ENCODE data around the gene ATP9B. TPM values are rescaled to one million over a fixed set of nuclear protein-coding genes. Genes with fewer than 3 reads are reported as not detected.

Gene ATP9B
- total and polyA plus RNA-seq, 7 donors, result 6.5 to 66.5 (median 28.1) TPM

DNA sequence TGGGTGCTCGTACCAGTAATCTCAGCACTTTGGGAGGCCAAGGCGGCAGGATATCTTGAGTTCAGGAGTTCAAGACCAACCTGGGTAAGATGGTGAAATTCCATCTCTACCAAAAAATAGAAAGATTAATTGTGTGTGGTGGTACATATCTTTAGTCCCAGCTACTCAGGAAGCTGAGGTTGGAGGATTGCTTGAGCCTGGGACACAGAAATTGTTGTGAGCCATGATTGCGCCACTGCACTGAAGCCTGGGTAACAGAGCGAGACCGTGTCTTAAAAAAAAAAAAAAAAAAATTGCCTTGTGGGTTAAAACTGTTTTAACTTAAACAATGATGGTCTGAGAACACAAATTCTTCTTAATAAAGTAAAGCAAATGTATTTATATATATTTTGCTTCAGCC, 49.6 kb downstream of the ATP9B start:
- intact Hi-C loops (cut with DNase I), result no loop called here
- H3K4me1 ChIP-seq, result no peaks in the 10 kb centered on the region
- no peak for DNase-seq
- no peaks in the 10 kb centered on the region for H3K27me3 ChIP-seq
- no peak for TF ChIP-seq EP300 (IDR thresholded peaks at IDR 0.05)
- no peak for TF ChIP-seq POLR2A (IDR thresholded peaks at IDR 0.05)
- TF ChIP-seq POLR2AphosphoS5 (IDR thresholded peaks at IDR 0.05), result no peak
- TF ChIP-seq, protein P1, sequence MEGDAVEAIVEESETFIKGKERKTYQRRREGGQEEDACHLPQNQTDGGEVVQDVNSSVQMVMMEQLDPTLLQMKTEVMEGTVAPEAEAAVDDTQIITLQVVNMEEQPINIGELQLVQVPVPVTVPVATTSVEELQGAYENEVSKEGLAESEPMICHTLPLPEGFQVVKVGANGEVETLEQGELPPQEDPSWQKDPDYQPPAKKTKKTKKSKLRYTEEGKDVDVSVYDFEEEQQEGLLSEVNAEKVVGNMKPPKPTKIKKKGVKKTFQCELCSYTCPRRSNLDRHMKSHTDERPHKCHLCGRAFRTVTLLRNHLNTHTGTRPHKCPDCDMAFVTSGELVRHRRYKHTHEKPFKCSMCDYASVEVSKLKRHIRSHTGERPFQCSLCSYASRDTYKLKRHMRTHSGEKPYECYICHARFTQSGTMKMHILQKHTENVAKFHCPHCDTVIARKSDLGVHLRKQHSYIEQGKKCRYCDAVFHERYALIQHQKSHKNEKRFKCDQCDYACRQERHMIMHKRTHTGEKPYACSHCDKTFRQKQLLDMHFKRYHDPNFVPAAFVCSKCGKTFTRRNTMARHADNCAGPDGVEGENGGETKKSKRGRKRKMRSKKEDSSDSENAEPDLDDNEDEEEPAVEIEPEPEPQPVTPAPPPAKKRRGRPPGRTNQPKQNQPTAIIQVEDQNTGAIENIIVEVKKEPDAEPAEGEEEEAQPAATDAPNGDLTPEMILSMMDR (IDR thresholded peaks at IDR 0.05), result no peak
- WGBS, 2 donors, result 96 to 99% methylated on average over 5 of the region's 5 CpGs
- H3K4me3 ChIP-seq, result no peak overlapping the region
- no peak overlapping the region for H3K27ac ChIP-seq
- H3K9me3 ChIP-seq, result no peaks in the 10 kb centered on the region
- peaks cover 0 to 14% (median 5%) of the 10 kb centered on the region in 4 donors for H3K36me3 ChIP-seq

DNA sequence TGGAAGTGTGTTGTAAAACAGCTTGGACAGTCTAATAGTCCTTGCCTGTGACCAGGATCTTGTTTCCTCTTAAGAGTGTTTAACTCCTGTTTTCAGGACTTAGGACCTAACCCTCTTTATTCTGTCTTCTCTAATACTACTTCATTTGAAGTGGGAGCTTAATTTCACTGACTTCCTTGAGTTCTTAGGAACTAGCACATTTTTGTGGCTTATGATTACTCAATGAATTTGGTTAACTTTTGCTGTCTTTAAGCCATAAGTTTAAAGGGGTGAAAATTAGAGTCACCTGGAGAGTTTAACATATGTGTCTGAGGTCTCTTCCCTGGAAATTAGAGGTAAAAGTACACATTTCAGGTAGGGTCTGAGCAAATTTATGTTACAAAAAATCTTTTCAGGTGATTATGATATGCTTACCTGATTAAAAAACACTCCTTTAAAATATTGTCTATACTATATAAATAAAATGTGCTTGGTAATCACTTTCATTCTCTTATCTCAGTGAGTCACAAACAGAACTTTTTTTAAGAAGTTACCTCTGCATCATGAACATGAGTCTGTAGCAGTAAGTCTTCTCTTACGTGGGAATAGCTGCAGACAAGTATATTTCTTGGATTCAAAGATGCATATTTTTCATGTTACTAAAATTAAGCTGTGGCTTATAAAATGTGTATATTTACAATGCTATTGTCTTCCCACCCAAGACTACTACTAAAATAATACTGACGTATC, 52.7 kb downstream of the ATP9B start:
- 94 to 97% methylated on average over 2 of the region's 2 CpGs for WGBS, 2 donors
- Histone ChIP-seq H3K27ac (no peak overlapping the region), H3K4me1 (no peaks in the 10 kb centered on the region), H3K4me3 (no peak overlapping the region), H3K9me3 (no peaks in the 10 kb centered on the region), H3K27me3 (no peaks in the 10 kb centered on the region), H3K36me3 (peaks cover 0 to 11% (median 3%) of the 10 kb centered on the region in 4 donors)
- intact Hi-C loops (cut with DNase I), result no loop called here
- TF ChIP-seq EP300 (IDR thresholded peaks at IDR 0.05) (no peak), POLR2AphosphoS5 (IDR thresholded peaks at IDR 0.05) (no peak), POLR2A (IDR thresholded peaks at IDR 0.05) (no peak)
- TF ChIP-seq, protein P1 (IDR thresholded peaks at IDR 0.05), result no peak
- no peak for DNase-seq

DNA sequence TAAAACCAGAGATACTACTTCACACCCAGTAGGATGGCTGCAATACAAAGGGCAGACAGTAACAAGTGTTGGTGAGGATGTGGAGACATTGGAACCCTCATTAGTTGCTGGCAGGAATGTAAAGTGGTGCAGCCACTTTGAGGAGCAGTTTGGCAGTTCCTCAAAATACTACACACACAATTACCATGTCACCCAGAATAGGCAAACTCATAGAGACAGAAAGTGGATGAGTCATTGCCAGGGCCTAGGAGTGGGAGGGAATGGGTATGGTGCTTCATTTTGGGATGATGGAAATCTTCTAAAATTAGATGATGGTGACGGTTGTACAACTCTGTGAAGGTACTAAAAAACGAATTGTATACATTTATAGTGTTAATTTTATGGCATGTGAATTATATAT, 54.8 kb downstream of the ATP9B start:
- Histone ChIP-seq H3K27me3 (no peaks in the 10 kb centered on the region), H3K4me3 (no peak overlapping the region), H3K27ac (no peak overlapping the region), H3K9me3 (no peaks in the 10 kb centered on the region), H3K4me1 (no peaks in the 10 kb centered on the region), H3K36me3 (peaks cover 0 to 19% (median 6%) of the 10 kb centered on the region in 4 donors)
- no peak for DNase-seq
- TF ChIP-seq EP300 (IDR thresholded peaks at IDR 0.05), result no peak
- TF ChIP-seq POLR2A (IDR thresholded peaks at IDR 0.05), result no peak
- no peak for TF ChIP-seq POLR2AphosphoS5 (IDR thresholded peaks at IDR 0.05)
- TF ChIP-seq, protein P1 (IDR thresholded peaks at IDR 0.05), result no peak
- 53 to 60% methylated on average over 2 of the region's 2 CpGs for WGBS, 2 donors
- intact Hi-C loops (cut with DNase I), result no loop called here

DNA sequence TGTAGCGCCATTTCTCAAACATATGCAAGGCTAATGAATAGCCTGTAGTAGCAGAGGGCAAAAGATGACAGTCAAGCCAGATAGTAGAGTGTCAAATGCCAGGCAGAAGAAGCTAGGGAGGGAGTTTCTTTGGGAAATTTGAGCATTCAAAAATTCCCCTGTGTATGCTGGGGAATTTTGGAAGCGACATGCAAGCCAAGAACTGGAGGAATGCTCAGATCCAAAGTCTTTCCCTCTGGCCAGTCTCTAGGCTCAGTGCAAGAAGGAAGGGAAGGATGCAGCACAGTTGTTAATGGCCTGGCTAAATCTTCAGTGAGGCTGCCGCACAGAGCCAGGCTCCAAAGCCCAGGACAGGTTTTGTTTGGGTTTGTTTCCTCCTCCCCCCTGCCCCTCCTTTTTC, 59.9 kb downstream of the ATP9B start:
- TF ChIP-seq, protein P1 (IDR thresholded peaks at IDR 0.05), result no peak
- no peak for TF ChIP-seq POLR2AphosphoS5 (IDR thresholded peaks at IDR 0.05)
- no peak for TF ChIP-seq EP300 (IDR thresholded peaks at IDR 0.05)
- no peak for TF ChIP-seq POLR2A (IDR thresholded peaks at IDR 0.05)
- intact Hi-C loops (cut with DNase I), result no loop called here
- DNase-seq, result no peak
- Histone ChIP-seq H3K4me3 (no peak overlapping the region), H3K9me3 (no peaks in the 10 kb centered on the region), H3K27me3 (no peaks in the 10 kb centered on the region), H3K36me3 (peaks cover 0 to 22% (median 6%) of the 10 kb centered on the region in 4 donors), H3K27ac (no peak overlapping the region), H3K4me1 (no peaks in the 10 kb centered on the region)
- WGBS, 2 donors, result 92 to 97% methylated on average over 3 of the region's 3 CpGs

Measured in sigmoid colon (tissue), 7 donors.